GM18870 (cell line): ENCODE results near the gene ANO2.
"Not testable (repeated sequence)": the region's sequence is repeated elsewhere in the genome, so short reads cannot be mapped to it uniquely, and the experiment has no call there.

ENCODE experiments used
- ATAC-seq: cut with Tn5 transposase; IDR thresholded peaks from one replicate; pipeline ENCODE4 v1.9.1; 2021; ENCODE audit warnings: moderate library complexity; ENCODE audit not compliant: unreplicated experiment

Gene ANO2

DNA sequence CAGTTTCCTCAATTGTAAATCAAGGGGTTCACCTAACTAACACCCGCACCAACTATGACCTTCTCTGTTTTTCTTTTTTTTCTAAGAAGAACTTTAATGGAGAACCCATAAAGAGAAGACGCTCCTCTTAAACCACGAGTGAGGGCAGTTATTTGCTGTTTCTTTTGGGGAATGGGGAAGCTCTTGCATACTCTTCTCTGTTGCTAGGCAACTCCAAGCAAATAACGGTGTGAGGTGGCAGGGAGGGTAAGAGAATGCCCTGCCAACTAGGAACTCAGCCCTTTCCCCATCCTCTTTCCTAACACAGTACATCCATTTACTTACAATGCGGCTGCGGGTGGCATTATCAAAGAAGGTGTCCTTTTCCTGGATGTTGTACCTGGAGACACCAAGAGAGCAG lies 114.9 kb downstream of the ANO2 start:
- ATAC-seq, result no peak

DNA sequence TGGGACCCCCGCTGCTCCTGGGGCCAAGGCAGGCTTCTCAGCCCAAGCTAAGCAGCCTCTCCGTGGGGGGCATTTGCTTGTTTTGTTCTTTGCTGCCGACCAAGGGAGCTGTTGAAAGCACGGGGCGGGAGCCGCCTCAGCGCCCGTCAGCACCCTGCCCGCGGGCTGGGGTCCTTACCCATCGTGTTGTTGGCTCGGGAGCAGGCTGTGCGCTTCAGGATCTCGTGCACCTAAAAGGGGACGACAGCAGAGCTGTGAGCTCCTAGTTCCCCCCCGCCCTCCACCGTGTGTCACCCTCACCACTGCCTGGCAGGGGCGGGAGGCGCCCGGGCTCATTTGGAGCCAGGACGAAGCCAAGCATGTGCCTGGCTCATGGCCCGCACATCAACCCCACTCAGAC lies 117.5 kb downstream of the ANO2 start:
- no peak for ATAC-seq

GRCh38 chr12:5825761-5826160 lies 119.3 kb downstream of the ANO2 start:
- not testable (repeated sequence) for ATAC-seq

DNA sequence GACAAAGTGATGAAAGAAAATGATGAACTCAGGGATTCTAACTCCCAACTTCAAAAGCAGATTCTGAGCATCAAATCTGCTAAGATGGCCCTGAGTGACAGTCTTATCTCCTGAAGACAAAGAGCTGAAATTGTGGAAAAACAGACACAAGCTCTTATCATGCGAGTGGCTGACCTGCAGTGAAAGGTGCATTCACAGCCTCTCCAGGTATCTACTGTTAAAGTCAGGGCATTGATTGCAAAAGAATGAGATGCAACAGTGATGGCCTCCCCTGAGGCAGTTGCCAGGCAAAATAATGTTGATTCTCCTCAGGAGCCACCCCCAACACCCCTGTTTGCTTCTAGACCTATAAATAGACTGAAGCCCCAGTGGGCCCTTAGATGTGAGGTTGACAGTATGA lies 126.2 kb downstream of the ANO2 start:
- not testable (repeated sequence) for ATAC-seq

- ATAC-seq, result no peak
These were observed 127.8 kb downstream of the ANO2 start for GRCh38 chr12:5817246-5817645.

DNA sequence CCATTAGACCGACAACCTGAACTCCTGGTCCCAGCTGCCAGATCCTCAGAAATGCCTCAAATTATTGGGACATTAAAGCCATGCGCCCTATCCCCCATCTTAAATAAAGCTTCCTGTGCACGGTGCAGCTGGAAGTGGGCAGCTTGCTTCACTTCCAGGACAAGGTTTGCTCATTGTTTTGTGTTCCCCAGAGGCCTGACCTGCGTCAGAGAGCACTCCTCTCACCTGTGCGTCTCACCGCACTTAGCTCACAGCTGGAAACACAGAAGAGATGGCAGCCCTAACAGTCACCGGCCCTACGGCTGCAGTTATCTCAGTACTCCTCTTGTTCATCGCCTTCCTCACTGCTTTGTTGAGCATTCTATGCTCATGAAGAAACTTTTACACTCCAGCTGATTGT lies 135.5 kb downstream of the ANO2 start:
- no peak for ATAC-seq

GRCh38 chr12:5808981-5809380 lies 136.1 kb downstream of the ANO2 start:
- ATAC-seq, result no peak

DNA sequence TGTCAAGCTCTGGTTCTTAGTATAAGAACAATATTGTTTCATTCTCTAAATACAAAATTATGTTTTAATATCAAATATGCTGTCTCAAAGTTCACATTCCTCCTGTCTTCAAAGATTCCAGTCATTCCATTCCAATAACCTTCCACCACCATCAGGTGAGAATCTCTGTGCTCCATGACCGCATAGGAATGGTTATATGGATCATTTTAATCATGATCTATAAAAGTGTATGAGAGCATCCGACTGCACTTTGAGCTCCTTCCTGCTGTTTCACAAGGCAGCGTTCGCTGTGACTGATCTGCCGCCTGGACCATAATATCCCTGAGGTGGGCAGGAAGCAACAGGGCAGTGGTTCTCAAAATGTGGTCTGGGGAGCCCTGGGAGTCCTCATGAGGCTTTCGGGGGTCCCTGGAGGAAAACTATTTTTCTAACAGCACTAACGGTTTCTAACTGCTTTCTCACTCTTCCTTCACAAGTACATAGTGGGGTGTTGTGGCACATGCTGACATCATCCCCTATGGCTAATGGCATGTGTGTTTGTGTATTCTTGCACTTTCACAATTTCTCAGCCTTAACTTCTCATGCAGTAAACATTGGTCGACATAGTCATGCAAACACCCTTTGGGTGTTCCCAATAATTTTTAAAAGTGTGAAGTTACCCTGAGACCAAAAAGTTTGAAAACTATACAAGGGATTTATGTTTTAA lies 137.4 kb downstream of the ANO2 start:
- ATAC-seq, result no peak

DNA sequence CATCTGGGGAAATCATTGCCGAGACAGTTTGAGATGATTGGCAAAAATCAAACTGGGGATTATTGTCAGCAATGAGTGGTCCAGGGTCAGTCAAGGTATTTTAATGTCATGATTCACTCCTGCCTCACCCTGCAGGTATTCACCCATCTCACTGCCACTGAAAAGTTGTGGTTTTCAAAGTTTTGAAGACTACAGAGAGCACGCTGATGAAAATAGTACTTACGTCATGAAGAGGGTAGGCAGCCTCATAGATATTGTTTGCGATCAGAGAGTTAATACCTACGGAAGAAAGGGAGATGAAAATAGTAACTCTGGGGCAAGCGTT lies 138.0 kb downstream of the ANO2 start:
- no peak for ATAC-seq

DNA sequence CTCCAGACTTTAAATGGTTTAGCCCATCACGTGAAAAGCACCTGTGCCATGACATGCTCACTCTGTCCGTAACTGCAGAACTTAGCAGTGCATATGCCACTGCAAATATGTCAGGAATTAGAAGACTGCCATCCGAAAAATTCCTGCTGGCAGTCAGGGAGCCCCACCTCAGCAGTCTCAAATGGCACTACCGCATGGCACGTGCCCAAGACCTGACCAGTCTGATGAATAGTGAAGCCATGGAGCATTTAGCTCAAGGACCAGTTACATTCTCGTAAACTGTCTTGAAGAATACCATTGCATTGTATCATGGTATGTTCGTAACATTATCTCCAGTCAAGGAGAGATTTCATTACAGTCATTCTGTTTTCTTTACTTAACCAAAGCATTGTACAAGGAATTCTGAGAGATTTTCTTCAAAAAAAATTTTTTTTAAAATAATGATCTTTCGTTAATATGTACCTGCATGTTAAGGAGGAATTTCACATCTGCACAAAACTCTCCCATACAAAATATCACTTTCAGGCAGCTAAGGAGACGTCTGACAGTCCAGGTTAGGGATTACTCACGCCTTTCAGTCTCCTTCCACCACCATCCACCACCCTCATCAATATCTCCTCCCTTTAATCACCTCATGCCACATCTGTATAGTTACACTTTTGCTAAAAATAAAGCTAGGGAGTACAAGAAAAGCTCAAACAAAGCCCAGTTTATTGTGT lies 138.5 kb downstream of the ANO2 start:
- ATAC-seq, result no peak

DNA sequence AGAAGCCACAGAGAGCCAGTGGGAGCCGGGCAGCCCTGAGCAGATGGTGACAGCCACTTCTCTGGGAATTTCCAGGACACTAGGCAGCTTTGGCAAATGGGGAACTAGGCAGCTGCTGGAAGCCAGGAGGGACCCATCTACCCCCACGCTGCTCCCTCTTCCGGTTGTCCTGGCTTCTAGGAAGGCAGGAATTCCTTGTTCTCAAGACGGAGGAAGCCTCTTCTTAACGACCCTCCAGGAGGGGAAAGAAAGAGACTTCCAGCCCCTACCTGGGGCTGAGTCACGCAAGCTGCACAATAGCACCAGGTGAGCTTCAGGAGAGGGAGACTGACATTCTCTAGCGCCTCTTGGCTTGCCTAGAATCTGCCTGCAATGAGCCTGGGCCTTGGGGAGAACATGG lies 141.5 kb downstream of the ANO2 start:
- ATAC-seq, result no peak

DNA sequence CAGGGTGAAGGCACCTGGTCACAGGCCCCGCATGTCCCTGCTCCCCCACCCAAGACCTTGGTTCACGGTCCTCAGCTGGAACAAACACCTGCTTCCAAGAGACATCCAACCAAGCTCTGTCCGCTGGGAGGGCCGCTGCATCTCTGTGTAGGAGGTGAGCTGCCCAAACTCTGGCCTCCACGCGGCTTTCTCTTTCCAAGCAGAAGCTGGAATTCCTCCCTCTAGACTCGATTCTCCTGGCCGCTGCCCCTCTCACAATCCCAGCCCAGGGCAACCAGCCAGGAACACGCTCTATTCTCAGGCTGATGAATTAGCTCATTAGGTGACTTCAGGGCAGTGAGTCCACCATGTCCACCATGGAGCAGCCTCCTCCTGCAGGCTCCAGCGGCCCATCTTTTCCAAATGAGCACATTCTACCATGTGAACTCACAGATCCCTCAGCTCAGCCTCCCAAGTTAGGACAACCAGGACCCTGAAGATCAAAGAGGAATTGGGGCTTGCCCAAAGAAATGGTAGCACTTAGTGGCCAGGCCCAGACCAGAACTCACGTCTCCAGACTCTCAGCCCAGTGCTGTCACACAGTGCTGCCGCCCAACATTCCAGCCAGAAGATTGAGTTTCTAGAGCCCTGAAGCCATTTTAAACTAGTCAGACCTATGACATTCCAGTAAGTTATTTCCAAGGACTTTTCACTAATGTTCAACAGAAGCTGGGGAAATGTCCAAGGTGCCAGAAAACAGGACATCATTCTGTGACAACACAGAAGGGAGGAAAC lies 146.6 kb downstream of the ANO2 start:
- ATAC-seq, result no peak

GRCh38 chr12:5797661-5798060 lies 147.4 kb downstream of the ANO2 start:
- no peak for ATAC-seq

GRCh38 chr12:5796959-5797225 lies 148.2 kb downstream of the ANO2 start:
- ATAC-seq, result no peak

- no peak for ATAC-seq
These were observed 148.7 kb downstream of the ANO2 start for GRCh38 chr12:5796171-5796958.

- ATAC-seq, result no peak
These were observed 150.9 kb downstream of the ANO2 start for GRCh38 chr12:5794156-5794555.

DNA sequence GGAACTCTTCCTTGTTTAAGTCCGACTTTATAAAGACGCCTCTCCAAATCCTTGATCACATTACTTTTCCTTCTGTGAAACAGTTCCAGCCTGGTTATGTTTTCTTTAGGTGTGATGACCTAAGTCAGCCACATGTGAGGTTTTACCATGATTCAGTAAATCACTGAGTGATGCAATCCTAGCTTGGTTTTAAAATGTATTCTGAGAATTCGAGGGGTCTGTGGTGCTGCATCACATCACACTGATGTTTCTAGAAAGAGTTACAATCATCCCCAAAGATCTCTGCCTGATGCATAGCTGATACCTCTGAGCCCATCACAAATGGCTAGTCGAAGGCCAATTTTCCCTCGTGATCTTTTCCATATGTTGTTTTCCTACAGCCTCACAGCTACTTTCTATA lies 152.7 kb downstream of the ANO2 start:
- ATAC-seq, result no peak

- ATAC-seq, result no peak
These were observed 155.5 kb downstream of the ANO2 start for GRCh38 chr12:5789469-5789968.

- no peak for ATAC-seq
These were observed 157.2 kb downstream of the ANO2 start for GRCh38 chr12:5787828-5788227.

- ATAC-seq, result no peak
These were observed 159.5 kb downstream of the ANO2 start for GRCh38 chr12:5785601-5786000.

GRCh38 chr12:5784462-5785130 lies 160.5 kb downstream of the ANO2 start:
- ATAC-seq, result no peak
